ENCODE measurements around the gene SCAP.

GRCh38 chr3:47431225-47431624, 44.5 kb downstream of the SCAP start:
- TF ChIP-seq, protein P1, sequence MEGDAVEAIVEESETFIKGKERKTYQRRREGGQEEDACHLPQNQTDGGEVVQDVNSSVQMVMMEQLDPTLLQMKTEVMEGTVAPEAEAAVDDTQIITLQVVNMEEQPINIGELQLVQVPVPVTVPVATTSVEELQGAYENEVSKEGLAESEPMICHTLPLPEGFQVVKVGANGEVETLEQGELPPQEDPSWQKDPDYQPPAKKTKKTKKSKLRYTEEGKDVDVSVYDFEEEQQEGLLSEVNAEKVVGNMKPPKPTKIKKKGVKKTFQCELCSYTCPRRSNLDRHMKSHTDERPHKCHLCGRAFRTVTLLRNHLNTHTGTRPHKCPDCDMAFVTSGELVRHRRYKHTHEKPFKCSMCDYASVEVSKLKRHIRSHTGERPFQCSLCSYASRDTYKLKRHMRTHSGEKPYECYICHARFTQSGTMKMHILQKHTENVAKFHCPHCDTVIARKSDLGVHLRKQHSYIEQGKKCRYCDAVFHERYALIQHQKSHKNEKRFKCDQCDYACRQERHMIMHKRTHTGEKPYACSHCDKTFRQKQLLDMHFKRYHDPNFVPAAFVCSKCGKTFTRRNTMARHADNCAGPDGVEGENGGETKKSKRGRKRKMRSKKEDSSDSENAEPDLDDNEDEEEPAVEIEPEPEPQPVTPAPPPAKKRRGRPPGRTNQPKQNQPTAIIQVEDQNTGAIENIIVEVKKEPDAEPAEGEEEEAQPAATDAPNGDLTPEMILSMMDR (IDR thresholded peaks at IDR 0.05 in 8 of 11, conservative IDR thresholded peaks at IDR 0.05 in 3 of 11): no peak
- TF ChIP-seq POLR2A (IDR thresholded peaks at IDR 0.05): no peak

All from spleen (tissue), 7 donors.